Kidney epithelial cell (primary cell): ENCODE data around the gene LTBP3. TPM values are rescaled to one million over a fixed set of nuclear protein-coding genes. Genes with fewer than 3 reads are reported as not detected.

Experiments
- DNase-seq: peaks from one replicate; pipeline ENCODE4 v3.0.0-alpha.2; 2010; ENCODE audit warnings: low read depth
- H3K27me3 ChIP-seq: 2 replicates; pipeline ENCODE4 v1.6.0; 2011; ENCODE audit warnings: low read length; ENCODE audit not compliant: control insufficient read depth, insufficient read depth
- H3K36me3 ChIP-seq: 2 replicates; pipeline ENCODE4 v1.5.1; 2011; ENCODE audit warnings: low read length; ENCODE audit not compliant: control insufficient read depth, insufficient read depth
- H3K4me3 ChIP-seq: 2 replicates; pipeline ENCODE4 v1.5.1; 2011; ENCODE audit warnings: low read depth, mild to moderate bottlenecking, control low read depth, low read length
- total RNA-seq: library from RNA; depleted of rRNA; stranded (reverse); fragments of >200 nt; gene quantifications from 2 replicates; pipeline ENCODE4 v1.2.3, GENCODE V29; 2015
- TF ChIP-seq, protein P1 (sequence below): IDR thresholded peaks from 2 replicates; pipeline ENCODE4 v1.5.1; 2011; ENCODE audit warnings: mild to moderate bottlenecking, moderate library complexity, low read length, control low read depth, inconsistent platforms; ENCODE audit not compliant: insufficient read depth, poor library complexity, severe bottlenecking

LTBP3 gene
- total RNA-seq, 1 donor from 2014 or later, result 116 TPM

DNA sequence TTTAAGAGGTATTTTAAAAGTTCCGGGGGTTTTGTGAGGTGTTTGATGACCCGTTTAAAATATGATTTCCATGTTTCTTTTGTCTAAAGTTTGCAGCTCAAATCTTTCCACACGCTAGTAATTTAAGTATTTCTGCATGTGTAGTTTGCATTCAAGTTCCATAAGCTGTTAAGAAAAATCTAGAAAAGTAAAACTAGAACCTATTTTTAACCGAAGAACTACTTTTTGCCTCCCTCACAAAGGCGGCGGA, 59.5 kb downstream of the LTBP3 start:
- Histone ChIP-seq H3K36me3 (no peaks in the 10 kb centered on the region), H3K27me3 (no peaks in the 10 kb centered on the region), H3K4me3 (peak overlapping the region; percentile 84)
- DNase-seq, result no peak
- TF ChIP-seq, protein P1, sequence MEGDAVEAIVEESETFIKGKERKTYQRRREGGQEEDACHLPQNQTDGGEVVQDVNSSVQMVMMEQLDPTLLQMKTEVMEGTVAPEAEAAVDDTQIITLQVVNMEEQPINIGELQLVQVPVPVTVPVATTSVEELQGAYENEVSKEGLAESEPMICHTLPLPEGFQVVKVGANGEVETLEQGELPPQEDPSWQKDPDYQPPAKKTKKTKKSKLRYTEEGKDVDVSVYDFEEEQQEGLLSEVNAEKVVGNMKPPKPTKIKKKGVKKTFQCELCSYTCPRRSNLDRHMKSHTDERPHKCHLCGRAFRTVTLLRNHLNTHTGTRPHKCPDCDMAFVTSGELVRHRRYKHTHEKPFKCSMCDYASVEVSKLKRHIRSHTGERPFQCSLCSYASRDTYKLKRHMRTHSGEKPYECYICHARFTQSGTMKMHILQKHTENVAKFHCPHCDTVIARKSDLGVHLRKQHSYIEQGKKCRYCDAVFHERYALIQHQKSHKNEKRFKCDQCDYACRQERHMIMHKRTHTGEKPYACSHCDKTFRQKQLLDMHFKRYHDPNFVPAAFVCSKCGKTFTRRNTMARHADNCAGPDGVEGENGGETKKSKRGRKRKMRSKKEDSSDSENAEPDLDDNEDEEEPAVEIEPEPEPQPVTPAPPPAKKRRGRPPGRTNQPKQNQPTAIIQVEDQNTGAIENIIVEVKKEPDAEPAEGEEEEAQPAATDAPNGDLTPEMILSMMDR, result no peak

DNA sequence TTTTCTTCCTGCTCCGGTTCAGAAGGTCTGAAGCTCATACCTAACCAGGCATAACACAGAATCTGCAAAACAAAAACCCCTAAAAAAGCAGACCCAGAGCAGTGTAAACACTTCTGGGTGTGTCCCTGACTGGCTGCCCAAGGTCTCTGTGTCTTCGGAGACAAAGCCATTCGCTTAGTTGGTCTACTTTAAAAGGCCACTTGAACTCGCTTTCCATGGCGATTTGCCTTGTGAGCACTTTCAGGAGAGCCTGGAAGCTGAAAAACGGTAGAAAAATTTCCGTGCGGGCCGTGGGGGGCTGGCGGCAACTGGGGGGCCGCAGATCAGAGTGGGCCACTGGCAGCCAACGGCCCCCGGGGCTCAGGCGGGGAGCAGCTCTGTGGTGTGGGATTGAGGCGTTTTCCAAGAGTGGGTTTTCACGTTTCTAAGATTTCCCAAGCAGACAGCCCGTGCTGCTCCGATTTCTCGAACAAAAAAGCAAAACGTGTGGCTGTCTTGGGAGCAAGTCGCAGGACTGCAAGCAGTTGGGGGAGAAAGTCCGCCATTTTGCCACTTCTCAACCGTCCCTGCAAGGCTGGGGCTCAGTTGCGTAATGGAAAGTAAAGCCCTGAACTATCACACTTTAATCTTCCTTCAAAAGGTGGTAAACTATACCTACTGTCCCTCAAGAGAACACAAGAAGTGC, 60.0 kb downstream of the LTBP3 start:
- TF ChIP-seq, protein P1, result no peak
- no peaks in the 10 kb centered on the region for H3K36me3 ChIP-seq
- H3K4me3 ChIP-seq, result peak overlapping the region; percentile 84
- no peak for DNase-seq
- no peaks in the 10 kb centered on the region for H3K27me3 ChIP-seq

DNA sequence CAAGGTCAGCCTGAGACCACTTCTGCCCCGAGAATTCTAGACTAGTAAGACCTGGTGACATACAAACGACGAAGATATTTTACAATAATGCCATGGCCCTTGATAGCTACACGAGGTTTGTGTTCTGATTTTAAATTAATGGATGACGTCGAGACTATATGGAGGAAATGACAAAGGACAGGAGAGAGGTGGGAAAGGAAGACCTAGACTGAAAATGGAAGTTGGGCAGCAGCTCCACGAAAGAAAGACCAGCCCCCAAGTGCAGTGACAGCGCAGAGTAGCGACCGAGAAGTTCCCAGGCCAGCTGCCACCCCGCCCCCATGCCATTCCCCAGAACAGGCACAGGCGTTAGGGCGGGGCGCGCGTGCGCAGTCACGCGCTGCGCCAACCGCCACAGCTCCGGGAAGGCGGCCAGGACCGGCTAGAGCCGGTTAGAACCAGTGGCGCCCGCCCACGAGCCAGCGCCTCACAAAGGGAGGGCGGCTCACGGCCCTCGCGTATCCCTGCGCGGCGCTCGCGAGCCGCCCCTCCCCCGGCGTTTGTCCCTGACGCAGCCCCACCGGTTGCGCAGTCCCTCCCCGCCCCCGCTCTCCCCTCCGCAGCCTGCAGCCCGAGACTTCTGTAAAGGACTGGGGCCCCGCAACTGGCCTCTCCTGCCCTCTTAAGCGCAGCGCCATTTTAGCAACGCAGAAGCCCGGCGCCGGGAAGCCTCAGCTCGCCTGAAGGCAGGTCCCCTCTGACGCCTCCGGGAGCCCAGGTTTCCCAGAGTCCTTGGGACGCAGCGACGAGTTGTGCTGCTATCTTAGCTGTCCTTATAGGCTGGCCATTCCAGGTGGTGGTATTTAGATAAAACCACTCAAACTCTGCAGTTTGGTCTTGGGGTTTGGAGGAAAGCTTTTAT, 60.8 kb downstream of the LTBP3 start:
- Histone ChIP-seq H3K36me3 (no peaks in the 10 kb centered on the region), H3K27me3 (no peaks in the 10 kb centered on the region), H3K4me3 (peak overlapping the region; percentile 84)
- TF ChIP-seq, protein P1, result no peak
- no peak for DNase-seq

DNA sequence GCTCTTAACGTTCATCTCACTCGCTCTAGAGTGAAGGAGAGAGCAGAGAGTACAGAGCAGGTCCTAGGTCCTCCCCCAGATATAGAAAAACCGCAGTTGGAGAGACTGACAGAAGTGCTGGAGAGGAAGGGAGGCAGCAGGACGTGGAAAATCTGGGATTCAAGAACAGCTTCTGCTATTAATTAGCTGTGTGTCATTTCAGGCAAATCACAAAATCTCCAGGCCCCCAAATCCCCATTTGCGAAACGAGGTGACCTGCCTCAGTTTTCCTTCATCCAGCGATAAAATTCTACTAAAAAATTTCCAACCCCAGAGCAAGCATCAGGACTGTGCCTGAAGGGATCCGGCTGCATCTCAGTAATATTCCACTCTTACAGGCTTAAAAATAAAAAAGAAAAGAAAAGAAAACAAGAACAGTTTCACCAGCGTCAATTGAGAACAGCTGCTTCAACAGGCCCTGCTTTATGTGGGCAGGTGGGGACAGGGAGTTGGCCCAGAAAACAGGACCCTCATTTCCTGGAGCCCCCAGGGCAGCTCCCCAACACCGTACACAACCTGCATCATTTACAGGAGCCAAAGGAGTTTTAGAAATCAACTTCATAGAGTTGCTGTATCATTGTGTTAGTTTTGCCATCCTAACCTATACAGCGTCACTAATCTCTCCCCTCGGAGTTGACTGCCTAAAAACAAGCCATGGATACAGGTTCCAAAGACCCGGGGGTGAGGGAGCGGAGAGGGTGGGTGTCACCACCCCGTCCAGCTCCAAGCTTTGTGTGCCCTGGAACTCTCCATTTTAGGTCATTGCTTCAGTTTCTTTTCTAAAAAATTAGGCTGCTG, 61.6 kb downstream of the LTBP3 start:
- TF ChIP-seq, protein P1, result no peak
- DNase-seq, result no peak
- no peaks in the 10 kb centered on the region for H3K27me3 ChIP-seq
- no peaks in the 10 kb centered on the region for H3K36me3 ChIP-seq
- peak overlapping the region; percentile 17 for H3K4me3 ChIP-seq

DNA sequence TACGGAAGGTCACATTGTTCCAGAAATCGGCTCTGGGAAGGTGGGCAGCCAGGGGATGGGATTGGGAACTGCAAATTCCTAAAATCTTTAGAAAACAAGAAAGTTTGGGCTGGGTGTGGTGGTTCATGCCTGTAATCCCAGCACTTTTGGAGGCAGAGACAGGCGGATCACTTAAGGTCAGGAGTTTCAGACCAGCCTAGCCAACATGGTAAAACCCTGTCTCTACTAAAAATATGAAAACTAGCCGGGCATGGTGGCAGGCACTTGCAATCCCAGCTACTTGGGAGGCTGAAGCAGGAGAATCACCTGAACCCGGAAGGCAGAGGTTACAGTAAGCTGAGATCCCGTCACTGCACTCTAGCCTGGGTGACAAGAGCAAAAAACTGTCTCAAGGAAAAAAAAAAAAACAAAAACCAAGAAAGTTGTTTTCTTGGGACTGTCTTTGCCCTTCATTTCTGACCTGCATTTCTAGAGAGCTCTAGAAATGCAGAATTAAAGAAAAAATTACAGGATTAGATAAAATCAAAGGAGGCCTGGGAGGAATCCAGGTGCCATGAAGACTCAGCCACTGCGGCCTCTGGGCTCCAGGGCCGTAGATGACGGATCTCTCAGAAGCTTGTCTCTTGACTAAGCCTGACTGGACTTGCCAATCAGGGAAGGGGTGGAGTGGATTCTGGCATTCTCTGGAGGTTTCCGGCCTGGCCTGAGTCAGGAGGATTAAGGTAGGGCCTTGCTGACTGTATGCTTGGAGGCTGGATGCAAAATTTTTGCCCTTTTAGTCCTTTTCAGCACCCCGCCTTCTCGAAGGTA, 64.6 kb downstream of the LTBP3 start:
- TF ChIP-seq, protein P1, result no peak
- Histone ChIP-seq H3K36me3 (no peaks in the 10 kb centered on the region), H3K27me3 (no peaks in the 10 kb centered on the region), H3K4me3 (no peak overlapping the region)
- peak; percentile 88 for DNase-seq
